Activated naive CD4-positive, alpha-beta T cell treated with anti-CD3 and anti-CD28 coated beads, Interleukin-2, amount 10 ng/mL, durations not matched to agents 7 days and 5 days (primary cell): ENCODE data around the gene NFIC.
"Not testable (repeated sequence)": the region's sequence is repeated elsewhere in the genome, so short reads cannot be mapped to it uniquely, and the experiment has no call there.

ENCODE experiments used
- CTCF ChIA-PET: fragments of 350-600 bp; sonication (Branson Sonifier 250); formaldehyde crosslinking; loops from one replicate; lab custom pipeline; 2021; ENCODE audit warnings: antibody characterized with exemption; lab: Charles Lee
- DNase-seq: peaks from one replicate; pipeline ENCODE4 v3.0.0-alpha.2; 2020
- H3K27ac Mint-ChIP-seq: one replicate; pipeline ENCODE4 v1.8.0; 2021; ENCODE audit warnings: mild to moderate bottlenecking, moderate library complexity, mixed read lengths
- H3K27me3 Mint-ChIP-seq: one replicate; pipeline ENCODE4 v1.8.0; 2021; ENCODE audit warnings: mild to moderate bottlenecking, mixed read lengths
- H3K36me3 Mint-ChIP-seq: one replicate; pipeline ENCODE4 v1.8.0; 2021; ENCODE audit warnings: mixed read lengths
- H3K4me1 Mint-ChIP-seq: one replicate; pipeline ENCODE4 v1.8.0; 2021; ENCODE audit warnings: mixed read lengths
- H3K4me3 Mint-ChIP-seq: one replicate; pipeline ENCODE4 v1.8.0; 2021; ENCODE audit warnings: mild to moderate bottlenecking, moderate library complexity, mixed read lengths
- H3K9me3 Mint-ChIP-seq: one replicate; pipeline ENCODE4 v1.8.0; 2021; ENCODE audit warnings: mixed read lengths

NFIC gene

DNA sequence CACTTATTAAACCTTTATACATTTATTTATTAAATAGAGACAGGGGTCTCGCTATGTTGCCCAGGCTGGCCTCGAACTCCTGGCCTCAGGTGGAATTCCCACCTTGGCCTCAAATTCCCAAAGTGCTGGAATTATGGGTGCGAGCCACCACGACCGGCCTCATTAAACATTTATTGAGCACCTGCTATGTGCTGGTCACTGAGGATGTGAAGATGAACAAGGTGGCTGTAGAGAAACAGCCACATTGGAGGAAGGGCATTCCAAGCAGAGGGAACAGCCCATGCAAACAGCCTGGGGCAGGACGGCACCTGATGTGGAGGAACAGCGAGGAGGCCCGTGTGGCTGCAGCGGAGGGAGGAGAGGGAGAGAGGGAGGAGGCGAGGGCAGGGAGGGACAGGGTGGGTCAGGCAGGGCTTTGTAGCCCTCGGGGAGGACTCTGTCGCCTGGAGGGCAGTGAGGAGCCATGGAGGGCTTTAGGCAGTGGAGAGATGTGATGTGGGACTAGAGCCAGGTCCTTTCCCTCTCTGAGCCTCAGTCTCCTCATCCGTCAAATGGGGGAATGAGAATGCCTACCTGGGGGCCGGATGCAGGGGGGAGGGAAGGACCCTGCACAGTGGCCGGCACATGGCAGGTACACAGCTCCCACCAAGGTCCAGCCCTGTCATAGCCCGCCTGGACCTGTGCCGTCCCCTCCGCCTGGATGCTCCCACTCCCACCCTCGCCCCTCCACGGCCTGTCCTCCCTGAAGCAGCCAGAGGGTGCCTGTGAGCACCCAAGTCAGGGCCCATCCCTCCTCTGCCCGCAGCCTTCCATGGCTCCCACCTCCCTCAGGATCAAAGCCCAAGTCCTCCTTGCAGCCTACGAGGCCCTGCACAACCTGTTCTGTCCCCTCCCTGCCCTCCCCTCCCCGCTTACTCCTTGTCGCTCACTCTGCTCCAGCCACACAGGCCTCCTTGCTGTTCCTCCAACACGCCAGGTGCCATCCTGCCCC lies 21.5 kb upstream of the NFIC start:
- peaks cover 3% of the 10 kb centered on the region for H3K27me3 Mint-ChIP-seq
- peaks cover 2% of the 10 kb centered on the region for H3K4me1 Mint-ChIP-seq
- DNase-seq, result no peak
- CTCF ChIA-PET, result no interaction called here
- H3K27ac Mint-ChIP-seq, result no peak overlapping the region
- H3K9me3 Mint-ChIP-seq, result no peaks in the 10 kb centered on the region
- H3K4me3 Mint-ChIP-seq, result no peak overlapping the region
- H3K36me3 Mint-ChIP-seq, result no peaks in the 10 kb centered on the region

DNA sequence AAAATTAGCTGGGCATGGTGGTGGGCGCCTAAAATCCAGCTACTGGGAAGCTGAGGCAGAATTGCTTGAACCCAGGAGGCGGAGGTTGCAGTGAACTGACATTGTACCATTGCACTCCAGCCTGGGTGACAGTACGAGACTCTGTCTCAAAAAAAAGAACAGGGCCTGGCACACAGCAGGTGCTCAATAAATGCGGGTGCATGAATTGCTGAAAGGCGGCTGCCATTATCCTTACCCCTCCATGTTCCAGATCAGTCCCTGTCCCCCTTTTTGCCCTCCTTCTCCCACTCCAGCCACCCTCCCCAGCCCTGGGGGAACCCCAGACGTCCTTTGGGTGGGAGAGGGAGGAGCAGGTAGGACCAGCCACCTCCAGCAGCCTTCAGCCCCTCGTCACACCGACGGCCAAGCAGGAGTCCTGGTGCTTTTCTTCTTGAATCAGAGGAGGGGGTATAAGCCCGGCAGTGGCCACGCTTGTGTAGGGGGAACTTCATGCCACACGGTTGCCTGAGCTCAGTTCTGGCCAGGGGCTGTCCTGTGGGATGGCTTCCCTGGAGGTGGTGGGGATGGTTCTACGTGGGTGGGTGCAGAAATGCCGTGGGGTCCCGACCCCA lies 20.4 kb upstream of the NFIC start:
- no peak overlapping the region for H3K4me3 Mint-ChIP-seq
- H3K36me3 Mint-ChIP-seq, result no peaks in the 10 kb centered on the region
- no peak overlapping the region for H3K27ac Mint-ChIP-seq
- H3K4me1 Mint-ChIP-seq, result peaks cover 2% of the 10 kb centered on the region
- CTCF ChIA-PET, result no interaction called here
- H3K9me3 Mint-ChIP-seq, result no peaks in the 10 kb centered on the region
- no peaks in the 10 kb centered on the region for H3K27me3 Mint-ChIP-seq
- DNase-seq, result no peak

- peaks cover under 1% of the 10 kb centered on the region for H3K27me3 Mint-ChIP-seq
- no peak for DNase-seq
- CTCF ChIA-PET, result no interaction called here
- H3K27ac Mint-ChIP-seq, result no peak overlapping the region
- no peaks in the 10 kb centered on the region for H3K36me3 Mint-ChIP-seq
- H3K4me3 Mint-ChIP-seq, result no peak overlapping the region
- H3K4me1 Mint-ChIP-seq, result peaks cover 2% of the 10 kb centered on the region
- no peaks in the 10 kb centered on the region for H3K9me3 Mint-ChIP-seq
Measured at GRCh38 chr19:3346677-3347353, 19.6 kb upstream of the NFIC start.

GRCh38 chr19:3348042-3348441 lies 18.3 kb upstream of the NFIC start:
- Mint-ChIP-seq H3K9me3 (no peaks in the 10 kb centered on the region), H3K4me3 (no peak overlapping the region), H3K36me3 (no peaks in the 10 kb centered on the region), H3K4me1 (peaks cover 2% of the 10 kb centered on the region), H3K27me3 (peaks cover 4% of the 10 kb centered on the region), H3K27ac (no peak overlapping the region)
- CTCF ChIA-PET, result no interaction called here
- DNase-seq, result no peak

DNA sequence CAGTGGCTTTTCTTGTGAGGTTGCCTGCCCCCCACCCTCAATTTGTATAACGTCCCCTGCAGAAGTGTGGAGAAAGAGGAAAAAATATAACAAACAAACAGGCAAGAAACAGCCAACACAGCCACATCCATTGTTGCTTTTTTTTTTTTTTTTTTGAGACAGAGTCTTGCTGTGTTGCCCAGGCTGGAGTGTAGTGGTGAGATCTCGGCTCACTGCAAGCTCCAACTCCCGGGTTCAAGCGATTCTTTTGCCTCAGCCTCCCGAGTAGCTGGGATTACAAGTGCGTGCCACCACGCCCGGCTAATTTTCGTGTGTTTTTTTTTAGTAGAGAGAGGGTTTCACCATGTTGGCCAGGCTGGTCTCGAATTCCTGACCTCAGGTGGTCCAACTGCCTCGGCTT lies 17.9 kb upstream of the NFIC start:
- H3K36me3 Mint-ChIP-seq, H3K9me3 Mint-ChIP-seq, H3K27me3 Mint-ChIP-seq, H3K27ac Mint-ChIP-seq, H3K4me3 Mint-ChIP-seq, H3K4me1 Mint-ChIP-seq, CTCF ChIA-PET, DNase-seq: not testable (repeated sequence)

DNA sequence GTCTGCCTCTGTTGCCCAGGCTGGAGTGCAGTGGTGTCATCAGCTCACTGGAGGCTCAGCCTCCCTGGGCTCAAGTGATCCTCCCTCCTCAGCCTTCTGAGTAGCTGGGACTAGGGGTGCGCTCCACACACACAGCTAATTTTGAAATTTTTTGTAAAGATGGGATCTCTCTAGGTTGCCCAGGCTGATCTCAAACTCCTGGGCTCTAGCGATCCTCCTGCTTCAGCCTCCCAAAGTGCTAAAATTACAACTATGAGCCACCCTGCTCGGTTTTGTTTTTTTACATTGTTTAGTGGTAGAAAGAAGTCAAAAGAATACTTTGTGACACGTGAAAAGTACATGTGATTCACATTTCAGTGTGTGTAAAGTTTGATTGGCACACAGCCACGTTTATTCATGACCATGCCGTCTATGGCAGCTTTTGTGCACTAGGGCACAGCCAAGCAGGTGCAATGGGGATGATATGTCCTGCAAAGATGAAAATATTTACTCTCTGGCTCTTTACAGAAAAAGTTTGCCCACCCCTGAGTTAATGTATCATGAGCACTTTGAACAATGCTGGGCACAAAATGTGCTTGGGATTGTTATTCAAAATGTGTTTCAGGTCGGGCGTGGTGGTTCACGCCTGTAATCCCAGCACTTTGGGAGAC lies 16.2 kb upstream of the NFIC start:
- peaks cover 4% of the 10 kb centered on the region for H3K27me3 Mint-ChIP-seq
- H3K9me3 Mint-ChIP-seq, result no peaks in the 10 kb centered on the region
- no peaks in the 10 kb centered on the region for H3K4me1 Mint-ChIP-seq
- DNase-seq, result no peak
- H3K4me3 Mint-ChIP-seq, result no peak overlapping the region
- no peaks in the 10 kb centered on the region for H3K36me3 Mint-ChIP-seq
- no peak overlapping the region for H3K27ac Mint-ChIP-seq
- CTCF ChIA-PET, result no interaction called here

DNA sequence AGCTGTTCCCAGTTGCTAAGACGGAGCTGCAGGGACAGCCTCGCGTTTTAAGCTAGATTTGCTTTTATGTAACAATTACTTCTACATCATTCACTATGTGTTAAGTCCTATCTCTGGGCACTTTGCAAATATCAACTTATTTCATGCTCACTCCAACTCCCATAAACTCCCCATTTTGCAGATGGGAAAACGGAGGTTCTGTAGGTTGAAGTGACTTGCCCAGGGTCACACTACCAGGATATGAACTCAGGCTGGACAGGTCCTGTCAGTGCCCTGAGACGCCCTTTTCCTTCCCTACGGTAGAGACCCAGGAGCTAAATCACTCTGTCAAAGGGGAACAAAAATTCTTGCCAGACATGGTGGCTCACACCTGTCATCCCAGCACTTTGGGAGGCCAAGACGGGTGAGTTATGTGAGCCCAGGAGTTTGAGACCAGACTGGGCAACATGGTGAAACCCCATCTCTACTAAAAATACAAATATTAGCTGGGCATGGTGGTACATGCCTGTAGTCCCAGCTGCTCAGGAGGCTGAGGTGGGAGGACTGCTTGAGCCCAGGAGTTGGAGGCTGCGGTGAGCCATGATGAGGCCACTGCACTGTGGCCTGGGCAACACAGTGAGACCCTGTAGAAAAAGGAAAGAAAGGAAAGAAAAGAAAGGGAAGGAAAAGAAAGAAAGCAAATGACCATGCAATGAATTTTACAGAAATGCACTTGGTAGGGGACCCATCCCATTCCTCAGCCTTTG lies 14.5 kb upstream of the NFIC start:
- Mint-ChIP-seq H3K36me3 (no peaks in the 10 kb centered on the region), H3K27ac (no peak overlapping the region), H3K4me3 (no peak overlapping the region), H3K9me3 (no peaks in the 10 kb centered on the region), H3K27me3 (peaks cover 13% of the 10 kb centered on the region), H3K4me1 (no peaks in the 10 kb centered on the region)
- DNase-seq, result no peak
- CTCF ChIA-PET, result no interaction called here

- H3K36me3 Mint-ChIP-seq, result no peaks in the 10 kb centered on the region
- H3K4me3 Mint-ChIP-seq, result no peak overlapping the region
- CTCF ChIA-PET, result interaction anchor here (1.1 to 1.2 kb wide), 2 partner anchors 15 to 84 kb away, joined by 3 read pairs; no protein-coding TSS in a partner anchor
- H3K27me3 Mint-ChIP-seq, result peaks cover 29% of the 10 kb centered on the region
- no peak for DNase-seq
- H3K27ac Mint-ChIP-seq, result no peak overlapping the region
- peaks cover 11% of the 10 kb centered on the region for H3K4me1 Mint-ChIP-seq
- H3K9me3 Mint-ChIP-seq, result no peaks in the 10 kb centered on the region
Measured at GRCh38 chr19:3353493-3353892, 12.9 kb upstream of the NFIC start.

DNA sequence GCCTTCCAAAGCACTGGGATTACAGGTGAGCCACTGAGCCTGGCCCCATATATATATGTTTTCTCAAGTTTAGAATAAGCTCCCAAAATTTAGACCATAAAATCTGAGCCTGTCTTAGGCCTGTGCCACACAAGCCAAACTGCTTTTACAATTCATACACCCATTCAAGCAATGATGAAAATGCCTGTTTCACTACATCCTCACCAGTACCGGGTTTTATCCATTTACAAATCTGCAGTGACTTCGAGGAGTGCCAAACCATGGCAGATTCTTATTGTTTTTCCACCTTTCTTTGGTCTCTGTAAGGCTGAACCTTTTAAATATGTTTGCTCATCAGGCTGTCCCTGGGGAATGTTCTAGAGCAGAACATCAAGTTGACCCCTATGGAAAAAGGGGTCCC lies 9.6 kb upstream of the NFIC start:
- H3K36me3 Mint-ChIP-seq, result no peaks in the 10 kb centered on the region
- peaks cover 51% of the 10 kb centered on the region for H3K27me3 Mint-ChIP-seq
- peak overlapping the region; percentile 53 for H3K4me3 Mint-ChIP-seq

GRCh38 chr19:3357271-3357991 lies 9.0 kb upstream of the NFIC start:
- peaks cover 30% of the 10 kb centered on the region for H3K4me1 Mint-ChIP-seq
- CTCF ChIA-PET, result interaction anchor here (0.6 to 2.0 kb wide), 2 partner anchors 34 to 72 kb away, joined by 3 to 6 read pairs; no protein-coding TSS in a partner anchor
- no peaks in the 10 kb centered on the region for H3K36me3 Mint-ChIP-seq
- no peak for DNase-seq
- H3K27me3 Mint-ChIP-seq, result peaks cover 53% of the 10 kb centered on the region
- no peaks in the 10 kb centered on the region for H3K9me3 Mint-ChIP-seq
- H3K27ac Mint-ChIP-seq, result no peak overlapping the region
- H3K4me3 Mint-ChIP-seq, result peak overlapping the region; percentile 63

More for the DNA sequence above, 9.6 kb upstream of the NFIC start:
- Mint-ChIP-seq H3K27ac (no peak overlapping the region), H3K9me3 (no peaks in the 10 kb centered on the region), H3K4me1 (peaks cover 25% of the 10 kb centered on the region)
- DNase-seq, result no peak
- CTCF ChIA-PET, result interaction anchor here (0.6 to 2.0 kb wide), 2 partner anchors 35 to 73 kb away, joined by 3 to 6 read pairs; no protein-coding TSS in a partner anchor

- peaks cover 35% of the 10 kb centered on the region for H3K4me1 Mint-ChIP-seq
- H3K27ac Mint-ChIP-seq, result no peak overlapping the region
- peak; percentile 46 for DNase-seq
- peak overlapping the region; percentile 63 for H3K4me3 Mint-ChIP-seq
- no peaks in the 10 kb centered on the region for H3K36me3 Mint-ChIP-seq
- no peaks in the 10 kb centered on the region for H3K9me3 Mint-ChIP-seq
- CTCF ChIA-PET, result no interaction called here
- peaks cover 53% of the 10 kb centered on the region for H3K27me3 Mint-ChIP-seq
Measured at GRCh38 chr19:3357992-3358688, 8.2 kb upstream of the NFIC start.

DNA sequence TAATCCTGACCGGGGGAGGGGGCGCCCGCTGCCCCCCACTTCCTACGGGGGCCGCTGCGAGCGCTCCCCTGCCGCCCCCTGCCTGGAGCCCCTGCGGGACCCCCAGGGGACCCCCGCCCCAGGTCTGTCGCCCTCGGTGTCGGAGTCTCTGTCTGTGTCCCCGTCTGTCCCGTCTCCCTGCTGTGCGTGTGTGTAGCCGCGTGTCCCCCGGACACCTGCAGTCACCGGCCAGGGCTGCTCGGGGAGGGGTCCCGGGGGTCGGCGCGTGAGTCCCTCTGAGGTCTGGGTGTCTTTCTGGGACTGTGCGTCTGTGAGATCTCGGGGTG lies 7.7 kb upstream of the NFIC start:
- Mint-ChIP-seq H3K4me3 (peak overlapping the region; percentile 79), H3K27ac (peak overlapping the region; percentile 42), H3K36me3 (no peaks in the 10 kb centered on the region), H3K9me3 (no peaks in the 10 kb centered on the region), H3K27me3 (peaks cover 58% of the 10 kb centered on the region), H3K4me1 (peaks cover 35% of the 10 kb centered on the region)
- DNase-seq, result no peak
- CTCF ChIA-PET, result no interaction called here
